Subcutaneous adipose tissue (tissue), 4 donors: ENCODE measurements around the gene CCBE1. TPM values are rescaled to one million over a fixed set of nuclear protein-coding genes. Genes with fewer than 3 reads are reported as not detected.

Experiments
- CTCF ChIP-seq: fragments of 450-650 bp; IDR thresholded peaks from one replicate; pipeline ENCODE4 v1.5.1; 2016; ENCODE audit warnings: low read depth, mild to moderate bottlenecking, control low read depth, antibody characterized with exemption, moderate library complexity
- total RNA-seq, 4 donors: library from RNA; depleted of rRNA; stranded (reverse); fragments of >200 nt; gene quantifications; one replicate each; pipeline ENCODE4 v1.1.0, GENCODE V29; 2016

The CCBE1 gene
- total RNA-seq, 4 donors from 2014 or later: 2.6 to 12.4 (median 6.1) TPM

- TF ChIP-seq CTCF: no peak
Measured at GRCh38 chr18:59451963-59452362, 245.3 kb downstream of the CCBE1 start.

GRCh38 chr18:59451073-59451472, 246.2 kb downstream of the CCBE1 start:
- no peak for TF ChIP-seq CTCF

- no peak for TF ChIP-seq CTCF
Measured at GRCh38 chr18:59448546-59448945, 248.7 kb downstream of the CCBE1 start.

GRCh38 chr18:59446012-59446411, 251.2 kb downstream of the CCBE1 start:
- TF ChIP-seq CTCF: no peak

GRCh38 chr18:59437851-59438569, 259.2 kb downstream of the CCBE1 start:
- no peak for TF ChIP-seq CTCF

GRCh38 chr18:59432803-59433597, 264.2 kb downstream of the CCBE1 start:
- no peak for TF ChIP-seq CTCF

- no peak for TF ChIP-seq CTCF
Measured at GRCh38 chr18:59431131-59431530, 266.1 kb downstream of the CCBE1 start.
